ENCODE data around the gene FTO. TPM values are rescaled to one million over a fixed set of nuclear protein-coding genes. Genes with fewer than 3 reads are reported as not detected.

The FTO gene
- polyA plus RNA-seq, 1 donor = 53.4 TPM

DNA sequence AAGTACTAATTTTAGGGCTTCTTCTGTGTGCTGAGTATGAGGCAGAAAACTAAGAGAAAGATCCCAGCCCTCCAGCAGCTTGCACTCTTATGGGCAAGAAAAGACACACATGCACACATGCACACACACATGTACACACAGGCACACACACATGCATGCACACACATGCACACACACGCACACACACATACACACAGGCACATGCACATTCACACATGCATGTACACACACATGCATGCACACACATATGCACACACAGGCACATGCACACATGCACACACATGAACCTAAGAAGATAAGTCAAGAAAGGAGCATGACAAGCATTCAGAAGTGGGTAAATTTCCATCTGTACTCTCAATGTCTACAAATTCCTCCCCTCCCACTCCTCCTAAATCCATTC, 452.4 kb downstream of the FTO start:
- DNase-seq (ENCODE audit: low read depth) = no peak

DNA sequence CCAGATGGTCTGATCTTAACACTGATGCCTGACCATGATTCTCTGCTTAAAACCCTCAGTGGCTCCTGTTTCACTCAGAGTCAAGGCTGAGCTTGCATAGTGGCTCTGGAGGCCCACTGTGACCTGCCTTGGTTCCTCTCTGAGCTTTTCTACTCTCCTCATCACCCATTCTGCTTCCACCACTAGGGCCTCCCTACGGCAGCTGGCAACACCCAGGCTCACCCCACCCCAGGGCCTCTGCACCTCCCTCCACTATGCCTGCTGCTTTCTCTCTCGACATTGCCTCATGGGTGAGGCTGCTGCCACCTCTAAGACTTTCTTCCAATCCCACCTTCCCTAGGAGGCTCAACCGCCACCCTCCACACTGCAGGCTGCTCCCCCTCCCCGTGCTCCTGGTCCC, 455.0 kb downstream of the FTO start:
- DNase-seq (ENCODE audit: low read depth) = no peak

DNA sequence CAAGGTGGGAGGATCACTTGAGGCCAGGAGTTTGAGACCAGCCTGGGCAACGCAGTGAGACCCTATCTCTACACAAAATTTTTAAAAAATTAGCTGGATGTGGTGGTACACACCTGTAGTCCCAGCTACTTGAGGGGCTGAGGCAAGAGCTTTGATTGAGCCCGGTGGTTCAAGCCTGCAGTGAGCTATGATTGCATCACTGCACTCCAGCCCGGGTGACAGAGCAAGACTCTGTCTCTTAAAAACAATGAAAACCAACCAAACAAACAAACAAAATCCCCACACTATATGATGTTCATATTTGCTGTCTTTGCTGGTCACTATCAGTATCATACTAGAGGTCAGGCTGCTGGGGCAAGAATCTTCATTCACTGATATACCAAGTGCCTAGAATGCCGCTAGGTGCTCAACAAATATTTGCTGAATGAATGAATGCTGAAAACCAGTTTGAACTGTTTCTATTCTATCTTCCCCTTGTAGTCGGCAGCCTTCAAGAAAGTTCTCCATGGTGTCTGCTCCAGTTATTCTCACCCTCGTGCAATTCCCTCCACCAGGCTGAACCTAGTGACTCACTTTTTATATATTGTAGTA, 455.6 kb downstream of the FTO start:
- DNase-seq (ENCODE audit: low read depth) = no peak

DNA sequence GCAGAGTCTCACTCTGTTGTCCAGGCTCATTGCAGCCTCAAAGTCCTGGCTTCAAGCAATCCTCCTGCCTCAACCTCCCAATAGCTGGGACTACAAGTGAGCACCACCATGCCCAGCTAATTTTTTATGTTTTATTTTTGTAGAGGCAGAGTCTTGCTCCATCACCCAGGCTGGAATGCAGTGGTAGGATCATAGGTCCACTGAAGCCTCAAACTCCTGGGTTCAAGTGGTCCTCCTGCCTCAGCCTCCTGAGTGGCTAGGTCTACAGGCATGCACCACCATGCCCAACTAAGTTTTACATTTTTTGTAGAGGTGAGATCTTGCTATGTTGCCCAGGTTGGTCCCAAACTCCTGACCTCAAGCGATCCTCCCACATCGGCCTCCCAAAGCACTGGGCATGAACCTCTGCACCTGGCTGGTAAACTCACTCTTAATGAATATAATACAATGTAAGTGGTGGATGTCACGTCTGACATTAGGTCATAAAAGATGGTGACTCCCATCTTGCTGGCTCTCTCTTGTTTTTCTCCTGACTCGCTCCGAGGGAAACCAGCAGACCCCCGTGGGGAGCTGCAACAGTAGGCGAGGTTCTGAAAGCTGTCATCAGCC, 456.4 kb downstream of the FTO start:
- no peak for DNase-seq (ENCODE audit: low read depth)

DNA sequence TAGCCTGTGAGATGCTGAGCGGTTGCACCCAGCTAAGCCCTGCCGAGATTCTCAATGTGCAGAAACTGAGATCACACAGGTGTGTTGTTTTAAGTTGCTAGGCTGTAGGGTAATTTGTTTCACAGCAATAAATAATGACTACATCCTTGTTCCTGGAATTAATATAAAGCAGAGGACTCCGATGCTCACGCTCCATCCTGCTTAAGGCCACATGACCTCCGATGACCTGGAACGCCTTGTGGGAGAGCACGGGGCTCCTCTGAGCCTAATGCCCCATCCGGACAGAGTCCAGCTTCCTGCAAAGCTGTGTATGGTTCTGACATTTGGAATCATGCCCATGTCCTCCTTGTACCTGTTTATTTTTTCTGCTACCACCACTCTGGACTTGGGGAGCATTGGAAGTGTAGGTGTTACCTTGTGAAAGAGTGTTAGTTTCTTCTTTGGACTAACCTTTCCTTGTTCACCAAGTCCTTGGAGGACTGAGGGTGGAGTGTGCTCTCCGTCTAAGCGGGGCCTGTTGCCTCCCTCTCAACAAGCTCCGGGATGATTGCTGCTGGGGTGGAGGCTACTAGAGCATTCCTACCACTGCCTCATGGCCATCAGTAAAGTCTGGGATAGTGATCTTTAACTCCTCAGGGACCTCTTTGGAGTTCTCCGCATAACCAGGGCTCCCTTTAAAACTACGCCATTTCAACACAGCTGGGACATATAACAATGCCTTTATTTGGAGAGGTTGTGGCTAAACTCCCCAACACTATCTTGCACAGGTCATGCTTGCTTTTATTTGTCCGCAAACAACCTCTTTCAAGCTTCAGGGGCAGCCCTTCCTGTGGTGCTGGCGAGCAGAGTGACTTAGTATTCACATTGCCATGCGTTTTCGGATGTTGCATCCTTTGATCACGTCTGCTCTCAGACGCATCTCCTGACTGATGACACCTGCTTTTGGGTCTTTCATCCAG, 457.3 kb downstream of the FTO start:
- no peak for DNase-seq (ENCODE audit: low read depth)

DNA sequence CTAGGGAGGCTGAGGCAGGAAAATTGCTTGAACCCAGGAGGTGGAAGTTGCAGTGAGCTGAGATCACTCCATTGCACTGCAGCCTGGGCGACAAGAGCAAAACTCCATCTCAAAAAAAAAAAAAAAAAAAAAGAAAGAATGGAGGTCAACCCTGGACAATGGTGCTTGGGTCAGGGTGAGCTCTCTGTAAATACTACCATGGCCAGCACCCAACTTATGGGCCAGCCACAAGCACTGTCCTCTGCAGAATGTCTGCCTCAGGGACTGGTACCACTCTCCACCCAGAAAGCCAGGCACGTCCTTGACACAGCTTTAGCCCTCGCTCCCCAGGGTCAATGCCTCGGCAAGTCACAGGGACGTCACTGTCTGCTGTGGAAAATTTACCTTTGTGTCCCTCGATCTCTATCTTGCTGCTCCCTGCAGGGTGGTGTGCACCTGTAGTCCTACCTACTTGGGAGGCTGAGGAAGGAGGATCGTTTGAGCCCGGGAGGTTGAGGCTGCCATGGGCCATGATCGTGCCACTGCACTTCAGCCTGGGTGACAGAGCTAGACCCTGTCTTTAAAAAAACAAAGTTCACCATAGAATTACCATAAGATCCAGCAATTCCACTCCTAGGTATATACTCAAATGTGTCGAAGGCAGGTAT, 459.4 kb downstream of the FTO start:
- no peak for DNase-seq (ENCODE audit: low read depth)

DNA sequence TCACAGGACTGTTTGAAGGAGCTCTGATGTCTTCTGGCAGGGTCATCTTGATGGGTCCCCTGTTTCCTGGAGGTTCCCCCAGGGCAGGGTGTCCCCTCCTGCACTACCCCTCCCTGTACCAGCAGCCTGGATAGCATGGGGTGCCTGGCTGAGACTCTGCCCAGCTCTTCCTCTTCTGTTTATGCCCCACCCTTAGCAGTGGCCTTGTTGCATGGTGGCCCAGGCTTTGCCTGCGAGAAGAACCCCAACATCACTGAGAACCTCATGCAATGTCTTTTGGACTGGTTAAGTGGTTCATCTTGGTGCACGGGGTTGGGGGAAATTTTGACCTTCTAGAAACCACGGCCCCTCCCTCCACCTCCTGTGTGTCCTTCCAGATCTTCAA, 460.8 kb downstream of the FTO start:
- DNase-seq (ENCODE audit: low read depth) = no peak

DNA sequence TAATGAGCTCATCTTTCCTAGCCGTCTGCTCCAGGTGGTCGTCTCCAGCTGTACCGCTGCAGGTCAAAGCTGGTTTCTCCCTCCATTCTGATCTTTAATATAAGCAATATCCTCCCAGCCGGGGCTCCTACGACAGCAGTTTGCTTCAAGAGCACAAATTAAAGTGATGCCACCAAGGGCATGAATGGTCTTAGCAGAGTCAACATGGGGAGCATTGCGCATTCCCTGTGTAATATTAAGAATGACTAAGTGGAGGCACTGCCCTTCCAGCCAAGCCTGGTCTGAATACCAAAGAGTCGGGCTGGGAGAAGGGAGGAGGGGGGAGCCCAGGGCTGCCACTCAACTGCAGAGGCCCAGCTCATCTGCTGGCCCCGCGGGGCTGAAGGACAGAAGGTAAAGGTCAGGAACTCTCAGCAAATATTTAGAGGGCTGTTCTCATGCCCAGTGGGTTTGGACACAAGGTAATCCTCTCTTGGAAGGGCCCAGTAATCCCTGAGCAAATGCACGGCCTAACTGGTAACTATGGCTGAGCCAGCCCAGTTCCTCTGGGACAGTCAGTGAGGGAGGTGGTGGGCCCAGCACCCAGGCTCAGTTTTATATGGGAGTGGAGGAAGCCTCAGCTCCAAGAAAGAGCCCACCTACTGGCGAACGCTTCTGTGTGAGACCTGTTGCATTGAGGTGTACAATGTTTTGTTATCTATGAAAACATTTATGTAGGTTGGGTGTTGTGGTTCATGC, 461.4 kb downstream of the FTO start:
- no peak for DNase-seq (ENCODE audit: low read depth)

DNA sequence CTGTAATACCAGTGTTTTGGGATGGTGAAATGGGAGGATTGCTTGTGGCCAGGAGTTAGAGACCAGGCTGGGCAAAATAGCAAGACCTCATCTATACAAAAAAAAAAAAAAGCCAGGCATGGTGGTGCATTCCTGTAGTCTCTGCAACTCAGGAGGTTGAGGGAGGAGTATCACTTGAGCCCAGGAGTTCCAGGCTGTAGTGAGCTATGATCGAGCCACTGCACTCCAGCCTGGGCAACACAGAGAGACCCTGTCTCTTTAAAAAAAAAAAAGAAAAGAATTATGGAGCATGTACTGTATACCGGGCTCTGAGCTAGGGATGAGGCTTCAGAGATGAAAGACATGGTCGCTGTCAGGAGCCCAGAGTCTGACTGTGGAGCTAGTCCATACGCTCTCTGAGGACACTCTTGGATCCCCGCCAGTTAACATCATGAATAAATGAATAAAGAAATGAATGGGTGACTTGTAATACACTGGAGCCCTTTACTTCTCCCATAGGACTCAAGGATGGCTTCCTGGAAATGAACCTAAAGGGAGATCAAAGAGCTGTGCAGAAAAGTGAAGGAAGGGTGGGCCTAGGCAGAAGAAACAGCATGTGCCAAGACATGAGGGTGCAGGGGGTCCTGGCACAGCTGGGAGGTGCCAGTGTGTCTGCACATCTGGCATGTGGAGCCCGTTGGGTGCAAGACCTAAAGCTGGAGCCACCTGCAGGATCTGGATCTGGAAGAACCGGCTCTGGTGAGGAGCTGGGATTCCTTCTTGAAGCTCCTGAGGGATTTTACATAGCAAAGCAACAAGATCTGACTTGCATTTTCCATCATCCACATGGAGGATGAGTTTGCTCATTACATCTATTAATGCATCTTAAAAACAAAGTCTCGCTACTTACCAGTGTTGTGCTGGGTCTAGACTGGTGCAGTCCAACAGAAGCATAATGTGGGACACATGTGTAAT, 462.2 kb downstream of the FTO start:
- no peak for DNase-seq (ENCODE audit: low read depth)

DNA sequence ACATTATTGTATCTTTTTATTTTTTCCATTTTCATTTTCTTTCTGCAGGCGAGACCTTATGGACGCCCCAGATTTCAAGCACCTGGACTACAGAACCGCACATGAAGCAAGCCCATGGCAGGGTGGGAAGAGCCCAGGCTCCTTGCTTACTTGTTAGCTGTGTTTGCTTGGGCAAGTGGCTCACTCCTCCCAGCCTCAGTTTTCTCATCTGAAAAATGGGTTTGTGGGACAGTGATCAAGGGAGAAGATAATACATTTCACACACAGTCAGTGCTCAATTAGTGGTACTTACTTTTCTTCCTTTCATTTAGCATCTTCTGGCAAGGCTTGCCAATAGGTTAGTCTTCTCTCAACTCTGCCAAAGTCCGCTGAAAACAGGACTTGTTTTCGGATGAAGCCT, 465.2 kb downstream of the FTO start:
- no peak for DNase-seq (ENCODE audit: low read depth)

DNA sequence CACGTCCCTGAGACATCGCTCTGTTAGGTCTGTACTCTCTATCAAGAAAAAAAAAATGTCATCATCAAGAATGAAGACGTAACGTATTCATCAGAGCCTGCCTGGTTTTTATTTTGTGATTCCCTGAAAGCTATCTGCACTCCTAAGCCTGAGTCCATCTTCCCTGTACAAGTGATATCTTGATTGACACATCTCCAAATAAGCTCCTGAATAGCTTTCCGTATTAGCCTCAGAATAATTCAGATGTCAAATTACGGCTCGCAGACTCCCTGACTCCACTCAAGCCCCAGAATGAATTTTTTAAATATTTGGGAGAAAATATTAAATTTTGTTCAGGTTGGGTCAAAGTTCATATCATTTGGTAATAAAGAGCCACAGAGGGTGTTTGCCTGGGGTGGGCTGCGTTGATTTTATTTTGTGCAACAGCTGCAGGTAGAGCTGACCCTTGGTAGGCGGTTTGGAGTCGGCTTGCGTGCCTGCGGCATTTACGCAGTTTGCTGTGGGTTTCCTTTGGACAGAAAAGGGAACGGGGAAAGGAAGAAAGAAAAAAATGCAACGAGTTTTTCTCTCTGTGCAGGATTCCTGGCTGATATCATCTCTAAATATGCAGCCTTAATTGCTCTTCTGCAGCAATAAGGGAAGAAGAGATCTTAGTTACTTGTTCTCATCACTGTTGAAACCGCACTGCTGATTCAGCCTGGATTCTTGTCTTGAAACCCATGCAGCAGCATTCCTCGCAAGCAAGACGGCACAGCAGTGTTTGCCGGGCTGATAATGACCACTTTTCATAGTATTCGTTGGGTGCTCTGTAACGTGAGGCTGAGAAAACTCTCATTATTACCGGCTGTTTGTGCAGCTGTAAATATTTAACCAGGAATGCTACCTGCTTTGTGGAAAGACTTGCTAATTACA, 467.9 kb downstream of the FTO start:
- DNase-seq (ENCODE audit: low read depth) = no peak

DNA sequence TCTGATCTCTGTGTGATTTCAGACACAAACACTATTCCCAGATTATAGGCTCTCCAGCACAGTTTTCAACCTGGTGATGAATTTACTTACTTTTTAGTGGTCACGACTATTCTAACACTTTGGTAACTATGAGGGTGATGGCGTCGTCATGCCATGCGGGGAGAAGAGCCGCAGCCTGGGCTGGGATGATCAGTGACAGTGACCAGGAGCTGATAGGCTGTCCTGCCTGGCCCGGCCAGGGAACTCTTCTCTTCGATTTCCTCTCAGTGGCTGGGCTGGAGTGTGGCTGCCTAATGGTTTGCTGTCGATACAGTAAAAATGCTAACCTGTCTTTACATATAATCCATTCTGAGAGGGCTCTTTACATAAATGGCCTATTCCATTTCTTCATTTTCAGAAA, 469.5 kb downstream of the FTO start:
- no peak for DNase-seq (ENCODE audit: low read depth)

DNA sequence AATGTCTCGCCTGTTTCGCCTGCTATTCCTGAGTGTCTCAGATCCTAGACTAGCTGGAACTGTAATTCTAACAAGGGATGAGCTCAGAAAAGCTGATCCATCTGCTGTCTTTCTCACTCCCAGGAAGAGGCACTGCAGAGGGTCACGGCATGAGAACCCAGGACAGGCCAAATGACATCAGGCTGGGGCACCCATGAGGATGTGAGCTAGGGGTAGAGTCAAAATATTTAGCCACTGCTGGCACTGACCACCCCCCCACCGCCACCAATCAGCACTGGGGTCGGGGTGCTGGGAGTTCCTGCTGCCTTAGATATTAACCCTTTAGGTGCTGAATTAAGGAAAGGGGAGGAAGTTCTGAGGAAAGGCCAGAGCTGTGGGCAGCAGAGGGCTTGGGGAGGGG, 470.2 kb downstream of the FTO start:
- DNase-seq (ENCODE audit: low read depth) = no peak

DNA sequence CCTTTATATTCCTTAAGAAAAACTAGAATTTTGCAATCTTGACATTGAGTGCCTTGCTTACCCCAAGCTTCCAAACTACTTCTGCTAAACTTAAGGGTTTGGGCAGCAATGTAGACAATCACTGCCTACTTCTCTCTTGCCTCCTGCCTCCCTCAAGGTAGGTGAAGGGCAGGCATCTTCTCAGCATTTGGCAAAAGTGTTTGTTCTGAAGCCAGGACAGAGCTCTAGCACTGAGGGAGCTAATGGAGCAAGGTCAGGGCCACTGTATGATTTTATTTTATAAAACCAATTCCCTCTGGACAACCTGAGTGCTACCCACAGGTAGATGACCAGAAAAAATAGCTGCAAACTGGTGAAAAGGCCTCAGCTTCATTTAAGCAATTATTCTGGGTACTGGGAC, 470.8 kb downstream of the FTO start:
- no peak for DNase-seq (ENCODE audit: low read depth)

DNA sequence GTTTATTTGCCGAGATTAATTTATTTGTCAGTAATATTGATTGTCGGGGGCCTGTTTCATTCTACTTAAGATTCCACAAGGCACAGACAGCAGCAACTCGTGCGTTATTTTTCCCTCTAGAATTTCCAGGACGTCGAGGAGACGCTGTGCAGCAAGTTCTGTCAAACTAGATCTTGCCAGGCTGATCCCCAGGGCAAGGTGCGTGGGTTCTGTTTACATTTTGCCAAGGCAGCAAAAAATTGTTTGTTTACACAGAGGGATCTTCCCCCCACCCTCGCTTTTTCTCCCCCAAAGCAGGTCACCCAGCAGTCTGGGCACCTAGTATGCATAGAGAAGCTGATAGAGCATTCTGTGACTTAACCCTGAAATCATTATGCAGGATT, 471.2 kb downstream of the FTO start:
- DNase-seq (ENCODE audit: low read depth) = no peak

DNA sequence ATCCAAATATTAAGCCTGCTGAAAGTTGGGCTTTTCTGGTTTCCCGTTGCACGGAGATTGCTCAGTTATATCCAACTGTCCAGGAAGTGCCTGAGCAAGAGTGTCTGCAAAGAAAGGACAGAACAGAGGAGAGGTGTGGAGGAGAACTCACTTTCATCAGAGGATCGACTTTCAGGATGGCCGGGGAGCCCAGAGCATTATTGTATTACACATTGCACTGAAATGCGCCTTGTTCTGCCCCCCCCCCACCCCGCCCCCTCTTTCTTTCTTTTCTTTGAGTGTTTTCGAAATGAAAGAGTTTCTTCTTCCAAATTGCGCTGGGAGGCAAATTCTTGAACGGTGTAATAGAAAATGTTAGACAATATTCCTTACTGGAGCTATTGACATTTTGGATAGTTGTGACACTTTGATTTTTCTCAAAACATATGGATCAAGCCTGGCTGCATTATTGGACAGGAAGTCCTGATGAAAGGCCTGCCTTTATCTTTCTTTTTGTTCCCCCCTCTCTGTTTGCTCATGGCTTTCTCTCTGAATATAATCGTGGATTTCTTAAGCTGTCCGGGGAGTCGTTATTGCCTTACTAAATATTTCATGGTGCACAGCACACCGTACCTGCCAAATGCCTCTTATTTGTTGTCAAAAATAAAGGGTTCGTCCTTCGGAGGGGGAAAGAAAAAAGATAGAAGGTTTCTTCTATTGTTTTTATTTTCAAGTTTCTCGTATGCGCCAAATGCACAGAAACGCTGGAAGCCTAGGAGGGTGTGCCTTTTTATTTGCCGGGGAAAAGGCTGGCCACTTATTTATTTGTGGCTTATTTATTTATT, 471.8 kb downstream of the FTO start:
- no peak for DNase-seq (ENCODE audit: low read depth)

DNA sequence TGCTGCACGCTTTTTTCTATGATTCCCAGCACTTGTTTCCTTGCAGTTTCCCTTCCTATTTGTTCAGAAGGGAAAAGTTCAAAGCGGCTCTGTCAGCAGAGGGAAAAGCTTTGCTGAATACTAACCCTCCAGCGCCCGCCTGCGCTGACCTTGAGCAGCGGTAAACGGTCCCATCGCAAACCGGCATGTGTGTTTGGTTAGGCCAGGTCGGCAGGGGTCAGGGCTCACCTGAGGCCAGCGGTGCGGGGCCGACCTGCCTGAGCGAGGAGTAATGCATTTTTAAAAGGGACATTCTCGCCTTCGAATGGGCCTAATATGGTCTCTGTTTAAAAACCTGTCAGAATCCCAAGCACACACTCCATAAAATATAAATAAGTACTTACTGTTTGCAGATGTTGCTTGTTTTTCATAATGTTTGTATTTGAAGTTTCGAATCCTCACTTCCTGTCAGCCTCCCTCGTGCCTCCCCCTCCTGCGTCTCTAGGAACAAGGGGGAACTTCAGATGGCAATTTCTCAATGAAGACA, 472.5 kb downstream of the FTO start:
- no peak for DNase-seq (ENCODE audit: low read depth)
